ENCODE data around the gene MYH7B.

Gene MYH7B

GRCh38 chr20:34954904-34955230 lies 801 bp upstream of the MYH7B start:
- no peak for TF ChIP-seq CTCF (IDR thresholded peaks at IDR 0.05; ENCODE audit: control extremely low read depth, extremely low read depth, low read depth, missing control alignments)
- no peak for DNase-seq (ENCODE audit: extremely low spot score)
- POLR2A ChIA-PET: no interaction called here

GRCh38 chr20:34956041-34956458 lies 382 bp downstream of the MYH7B start:
- ChIA-PET CTCF (interaction anchor here (0.6 to 5.0 kb wide), 5 partner anchors 8 to 87 kb away, joined by 3 to 55 read pairs (median 4); partner anchors contain the start of genes ACSS2 and GGT7), POLR2A (interaction anchor here (0.5 to 1.0 kb wide), 3 partner anchors 13 to 263 kb away, joined by 3 to 4 read pairs (median 3); no protein-coding TSS in a partner anchor)
- no peak for TF ChIP-seq CTCF (IDR thresholded peaks at IDR 0.05; ENCODE audit: control extremely low read depth, extremely low read depth, low read depth, missing control alignments)
- DNase-seq (ENCODE audit: extremely low spot score): no peak

More at GRCh38 chr20:34954904-34955230, 801 bp upstream of the MYH7B start:
- CTCF ChIA-PET: interaction anchor here (2.1 to 5.0 kb wide), 2 partner anchors 9 to 80 kb away, joined by 6 to 55 read pairs; partner anchors contain the start of genes ACSS2 and GGT7

DNA sequence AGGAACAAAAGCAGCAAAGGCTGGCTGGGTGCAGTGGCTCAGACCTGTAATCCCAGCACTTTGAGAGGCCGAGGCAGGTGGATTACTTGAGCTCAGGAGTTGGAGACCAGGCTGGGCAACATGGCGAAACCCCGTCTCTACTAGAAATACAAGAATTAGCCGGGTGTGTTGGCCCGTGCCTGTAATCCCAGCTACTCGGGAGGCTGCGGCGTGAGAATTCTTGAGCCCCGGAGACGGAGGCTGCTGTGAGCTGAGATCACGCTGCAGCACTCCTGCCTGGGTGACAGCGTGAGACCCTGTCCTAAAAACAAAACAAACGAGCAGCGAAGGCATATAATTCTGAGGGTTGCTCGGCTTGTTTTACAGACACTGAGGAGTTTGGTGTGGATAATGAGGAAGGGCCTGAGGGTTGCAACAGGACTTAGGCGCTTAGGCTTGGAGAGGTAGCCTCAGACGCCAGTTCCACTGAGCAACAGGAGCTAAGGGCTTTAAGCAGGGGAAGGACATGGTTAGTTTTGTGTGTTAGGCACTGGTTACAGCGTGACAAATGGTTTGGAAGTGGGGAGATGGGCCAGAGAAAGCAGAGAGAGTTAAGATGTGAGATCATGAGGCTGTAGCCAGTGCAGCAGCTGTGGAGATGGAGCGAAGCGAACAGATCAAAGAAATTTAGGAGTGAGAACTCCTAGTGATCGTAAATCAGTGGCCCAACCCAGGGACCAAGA lies 1.2 kb downstream of the MYH7B start:
- ChIA-PET POLR2A (no interaction called here), CTCF (interaction anchor here (1.4 to 5.0 kb wide), 4 partner anchors 11 to 82 kb away, joined by 3 to 55 read pairs (median 5); partner anchors contain the start of genes ACSS2 and GGT7)
- no peak for TF ChIP-seq CTCF (IDR thresholded peaks at IDR 0.05; ENCODE audit: control extremely low read depth, extremely low read depth, low read depth, missing control alignments)
- no peak for DNase-seq (ENCODE audit: extremely low spot score)

- ChIA-PET POLR2A (no interaction called here), CTCF (interaction anchor here (1.2 kb wide), 1 partner anchor 9 kb away, joined by 3 read pairs; the partner anchor contains the start of genes GSS and MYH7B)
- DNase-seq (ENCODE audit: extremely low spot score): no peak
- no peak for TF ChIP-seq CTCF (IDR thresholded peaks at IDR 0.05; ENCODE audit: control extremely low read depth, extremely low read depth, low read depth, missing control alignments)
These were observed 8.8 kb downstream of the MYH7B start for GRCh38 chr20:34964486-34964885.

- TF ChIP-seq CTCF (IDR thresholded peaks at IDR 0.05; ENCODE audit: control extremely low read depth, extremely low read depth, low read depth, missing control alignments): no peak
- POLR2A ChIA-PET: no interaction called here
- CTCF ChIA-PET: no interaction called here
- no peak for DNase-seq (ENCODE audit: extremely low spot score)
These were observed 9.4 kb downstream of the MYH7B start for GRCh38 chr20:34965051-34965450.

GRCh38 chr20:34967421-34967820 lies 11.8 kb downstream of the MYH7B start:
- no peak for TF ChIP-seq CTCF (IDR thresholded peaks at IDR 0.05; ENCODE audit: control extremely low read depth, extremely low read depth, low read depth, missing control alignments)
- DNase-seq (ENCODE audit: extremely low spot score): no peak
- ChIA-PET POLR2A (interaction anchor here (1.3 kb wide), 1 partner anchor 93 kb away, joined by 3 read pairs; no protein-coding TSS in a partner anchor), CTCF (no interaction called here)
